Testis (tissue), 2 donors: Measurements from ENCODE around the gene PARVB.

Experiments
- POLR2A ChIP-seq: fragments of 450-650 bp; IDR thresholded peaks from one replicate; pipeline ENCODE4 v1.6.1; 2017; ENCODE audit warnings: antibody characterized with exemption, mild to moderate bottlenecking, moderate library complexity
- TF ChIP-seq, protein P1 (sequence below), 3 experiments: fragments of 450-650 bp in 2 of 3; fragments of 200-600 bp in 1 of 3; sonication (generic) in 1 of 3; IDR thresholded peaks; one replicate each; pipeline ENCODE4 v1.5.1; 2016 to 2019; ENCODE audit warnings: antibody characterized with exemption in 3 of 3, mild to moderate bottlenecking in 2 of 3, moderate library complexity in 1 of 3

- no peak for TF ChIP-seq POLR2A
- TF ChIP-seq, protein P1, sequence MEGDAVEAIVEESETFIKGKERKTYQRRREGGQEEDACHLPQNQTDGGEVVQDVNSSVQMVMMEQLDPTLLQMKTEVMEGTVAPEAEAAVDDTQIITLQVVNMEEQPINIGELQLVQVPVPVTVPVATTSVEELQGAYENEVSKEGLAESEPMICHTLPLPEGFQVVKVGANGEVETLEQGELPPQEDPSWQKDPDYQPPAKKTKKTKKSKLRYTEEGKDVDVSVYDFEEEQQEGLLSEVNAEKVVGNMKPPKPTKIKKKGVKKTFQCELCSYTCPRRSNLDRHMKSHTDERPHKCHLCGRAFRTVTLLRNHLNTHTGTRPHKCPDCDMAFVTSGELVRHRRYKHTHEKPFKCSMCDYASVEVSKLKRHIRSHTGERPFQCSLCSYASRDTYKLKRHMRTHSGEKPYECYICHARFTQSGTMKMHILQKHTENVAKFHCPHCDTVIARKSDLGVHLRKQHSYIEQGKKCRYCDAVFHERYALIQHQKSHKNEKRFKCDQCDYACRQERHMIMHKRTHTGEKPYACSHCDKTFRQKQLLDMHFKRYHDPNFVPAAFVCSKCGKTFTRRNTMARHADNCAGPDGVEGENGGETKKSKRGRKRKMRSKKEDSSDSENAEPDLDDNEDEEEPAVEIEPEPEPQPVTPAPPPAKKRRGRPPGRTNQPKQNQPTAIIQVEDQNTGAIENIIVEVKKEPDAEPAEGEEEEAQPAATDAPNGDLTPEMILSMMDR (IDR thresholded peaks at IDR 0.05) = no peak
Observed at GRCh38 chr22:43994006-43994405, 30.1 kb upstream of the PARVB start.
